Measurements from ENCODE around the gene E2F4.

Gene E2F4

GRCh38 chr16:67235816-67236562 lies 44.0 kb downstream of the E2F4 start:
- peak in 1 of 3 experiments; percentile 29 for DNase-seq (ENCODE audit: low read depth in 3 of 3)

GRCh38 chr16:67236563-67237395 lies 44.8 kb downstream of the E2F4 start:
- peak in 1 of 3 experiments; percentile 64 for DNase-seq (ENCODE audit: low read depth in 3 of 3)

- no peak for DNase-seq (ENCODE audit: low read depth in 3 of 3)
Observed at GRCh38 chr16:67237396-67238277, 45.7 kb downstream of the E2F4 start.

- DNase-seq (ENCODE audit: low read depth in 3 of 3) = no peak
Observed at GRCh38 chr16:67238278-67238575, 46.3 kb downstream of the E2F4 start.

GRCh38 chr16:67238806-67239470 lies 47.0 kb downstream of the E2F4 start:
- no peak for DNase-seq (ENCODE audit: low read depth in 3 of 3)

GRCh38 chr16:67240506-67240905 lies 48.6 kb downstream of the E2F4 start:
- no peak for DNase-seq (ENCODE audit: low read depth in 3 of 3)

- DNase-seq (ENCODE audit: low read depth in 3 of 3) = no peak
Observed at GRCh38 chr16:67241008-67241900, 49.3 kb downstream of the E2F4 start.

- no peak for DNase-seq (ENCODE audit: low read depth in 3 of 3)
Observed at GRCh38 chr16:67242138-67242730, 50.3 kb downstream of the E2F4 start.

- DNase-seq (ENCODE audit: low read depth in 3 of 3) = no peak
Observed at GRCh38 chr16:67243481-67243880, 51.5 kb downstream of the E2F4 start.

- DNase-seq (ENCODE audit: low read depth in 3 of 3) = peak; percentile 44 to 69 (median 56)
Observed at GRCh38 chr16:67244387-67245185, 52.6 kb downstream of the E2F4 start.

- no peak for DNase-seq (ENCODE audit: low read depth in 3 of 3)
Observed at GRCh38 chr16:67245186-67245585, 53.2 kb downstream of the E2F4 start.

GRCh38 chr16:67245674-67246080 lies 53.7 kb downstream of the E2F4 start:
- DNase-seq (ENCODE audit: low read depth in 3 of 3) = no peak

GRCh38 chr16:67246081-67246755 lies 54.3 kb downstream of the E2F4 start:
- DNase-seq (ENCODE audit: low read depth in 3 of 3) = no peak

- DNase-seq (ENCODE audit: low read depth in 3 of 3) = peak in 1 of 3 experiments; percentile 23
Observed at GRCh38 chr16:67246756-67247191, 54.8 kb downstream of the E2F4 start.

GRCh38 chr16:67247192-67248072 lies 55.5 kb downstream of the E2F4 start, which contains the start of gene FHOD1:
TSS of gene FHOD1 (minus strand) at chr16:67247481. CDS start at chr16:67247410, 71 bp downstream.
- DNase-seq (ENCODE audit: low read depth in 3 of 3) = peak; percentile 87 to 98 (median 90)

- DNase-seq (ENCODE audit: low read depth in 3 of 3) = no peak
Observed at GRCh38 chr16:67248073-67248400, 56.1 kb downstream of the E2F4 start.
